Erythroblast (primary cell): ENCODE measurements around the gene CATSPERD.

Experiments used
- GATA1 ChIP-seq: IDR thresholded peaks from 2 replicates; pipeline ENCODE4 v1.6.1; 2011; ENCODE audit warnings: low read depth, mild to moderate bottlenecking, control low read depth, low read length, moderate library complexity
- POLR2A ChIP-seq: IDR thresholded peaks from 2 replicates; pipeline ENCODE4 v1.6.1; 2011; ENCODE audit warnings: mild to moderate bottlenecking, low read length

GRCh38 chr19:5814123-5814851 is 93.8 kb downstream of the CATSPERD start:
- TF ChIP-seq POLR2A: no peak
- TF ChIP-seq GATA1: no peak
